Chondrocyte (in vitro differentiated cells): ENCODE measurements around the gene HMBS. TPM values are rescaled to one million over a fixed set of nuclear protein-coding genes. Genes with fewer than 3 reads are reported as not detected.

Experiments used
- DNase-seq: peaks from one replicate; pipeline ENCODE4 v3.0.0; 2021; ENCODE audit warnings: mixed read lengths, low spot score
- H3K27ac Mint-ChIP-seq: one replicate; pipeline ENCODE4 v1.8.0; 2021; ENCODE audit warnings: mild to moderate bottlenecking, moderate library complexity, mixed read lengths; ENCODE audit not compliant: unreplicated experiment
- H3K27me3 Mint-ChIP-seq: 2 replicates; pipeline ENCODE4 v1.8.0; 2021; ENCODE audit warnings: low read depth, mixed read lengths
- H3K36me3 Mint-ChIP-seq: 2 replicates; pipeline ENCODE4 v1.8.0; 2021; ENCODE audit warnings: low read depth, mixed read lengths
- H3K4me1 Mint-ChIP-seq: 2 replicates; pipeline ENCODE4 v1.8.0; 2021; ENCODE audit warnings: low read depth, mild to moderate bottlenecking, mixed read lengths
- H3K4me3 Mint-ChIP-seq: one replicate; pipeline ENCODE4 v1.8.0; 2021; ENCODE audit warnings: mild to moderate bottlenecking, moderate library complexity, mixed read lengths; ENCODE audit not compliant: unreplicated experiment
- H3K9me3 Mint-ChIP-seq: 2 replicates; pipeline ENCODE4 v1.8.0; 2021; ENCODE audit warnings: low read depth, mixed read lengths
- CTCF ChIP-seq: fragments of 200-600 bp; sonication (generic); IDR thresholded peaks from 2 replicates; pipeline ENCODE4 v1.5.0; 2021; ENCODE audit warnings: antibody characterized with exemption, mild to moderate bottlenecking, moderate library complexity
- total RNA-seq: library from RNA; stranded (reverse); gene quantifications from 3 replicates; pipeline ENCODE4 v1.2.1, GENCODE V29; 2021

The HMBS gene
- total RNA-seq, 1 donor from 2014 or later: 16.1 TPM

- peak overlapping the region; percentile 16 for H3K4me3 Mint-ChIP-seq
- no peak for TF ChIP-seq CTCF
- H3K9me3 Mint-ChIP-seq: no peaks in the 10 kb centered on the region
- H3K4me1 Mint-ChIP-seq: peaks cover 32% of the 10 kb centered on the region
- H3K27me3 Mint-ChIP-seq: no peaks in the 10 kb centered on the region
- DNase-seq: no peak
- H3K36me3 Mint-ChIP-seq: peaks cover 7% of the 10 kb centered on the region
- H3K27ac Mint-ChIP-seq: no peak overlapping the region
Measured at GRCh38 chr11:119091966-119092879, 7.5 kb downstream of the HMBS start.

GRCh38 chr11:119092880-119093842 lies 8.5 kb downstream of the HMBS start:
- no peak for DNase-seq
- peak overlapping the region; percentile 87 for H3K4me3 Mint-ChIP-seq
- H3K9me3 Mint-ChIP-seq: no peaks in the 10 kb centered on the region
- H3K36me3 Mint-ChIP-seq: peaks cover 13% of the 10 kb centered on the region
- no peak for TF ChIP-seq CTCF
- H3K27me3 Mint-ChIP-seq: no peaks in the 10 kb centered on the region
- peaks cover 32% of the 10 kb centered on the region for H3K4me1 Mint-ChIP-seq
- H3K27ac Mint-ChIP-seq: peak overlapping the region; percentile 91

- TF ChIP-seq CTCF: no peak
Measured at GRCh38 chr11:119093942-119094815, 9.5 kb downstream of the HMBS start.

GRCh38 chr11:119094816-119095065 lies 10.1 kb downstream of the HMBS start:
- Mint-ChIP-seq H3K4me1 (peaks cover 33% of the 10 kb centered on the region), H3K27me3 (no peaks in the 10 kb centered on the region), H3K9me3 (no peaks in the 10 kb centered on the region), H3K36me3 (peaks cover 17% of the 10 kb centered on the region), H3K27ac (peak overlapping the region; percentile 91), H3K4me3 (peak overlapping the region; percentile 87)
- peak; percentile 88 for TF ChIP-seq CTCF
- no peak for DNase-seq

More at GRCh38 chr11:119093942-119094815, 9.5 kb downstream of the HMBS start:
- Mint-ChIP-seq H3K36me3 (peaks cover 17% of the 10 kb centered on the region), H3K4me1 (peaks cover 32% of the 10 kb centered on the region), H3K9me3 (no peaks in the 10 kb centered on the region), H3K4me3 (peak overlapping the region; percentile 87), H3K27me3 (no peaks in the 10 kb centered on the region), H3K27ac (peak overlapping the region; percentile 91)
- no peak for DNase-seq
